Liver (tissue), 9 donors: Measurements from ENCODE around the gene KLF13. TPM values are rescaled to one million over a fixed set of nuclear protein-coding genes. Genes with fewer than 3 reads are reported as not detected.

Experiments used
- DNase-seq: peaks from one replicate; pipeline ENCODE4 v3.0.0-alpha.2; 2017; ENCODE audit warnings: low spot score
- H3K27ac ChIP-seq, 2 donors: one replicate each; pipeline ENCODE4 v1.7.0; 2013; ENCODE audit warnings: inconsistent platforms in 2 of 2, low read length in 2 of 2, control low read depth in 1 of 2, low read depth in 1 of 2, mild to moderate bottlenecking in 1 of 2
- H3K27me3 ChIP-seq, 4 donors: one replicate each; pipeline versions ENCODE4 v1.6.1 to v1.7.0; 2013; ENCODE audit warnings: low read length in 3 of 4, inconsistent platforms in 1 of 4, mild to moderate bottlenecking in 1 of 4, moderate library complexity in 1 of 4; ENCODE audit not compliant: control insufficient read depth in 4 of 4, insufficient read depth in 4 of 4
- H3K36me3 ChIP-seq, 4 donors: one replicate each; pipeline versions ENCODE4 v1.6.1 to v1.7.0; 2013; ENCODE audit warnings: low read length in 3 of 4, mild to moderate bottlenecking in 3 of 4, low read depth in 1 of 4, moderate library complexity in 1 of 4; ENCODE audit not compliant: control insufficient read depth in 4 of 4, insufficient read depth in 3 of 4
- H3K4me1 ChIP-seq, 4 donors: one replicate each; pipeline versions ENCODE4 v1.6.1 to v1.7.0; 2013; ENCODE audit warnings: low read length in 3 of 4, mild to moderate bottlenecking in 3 of 4, moderate library complexity in 1 of 4; ENCODE audit not compliant: control insufficient read depth in 4 of 4, insufficient read depth in 4 of 4
- H3K4me3 ChIP-seq, 3 donors: one replicate each; pipeline versions ENCODE4 v1.6.1 to v1.7.0; 2013; ENCODE audit warnings: low read length in 3 of 3, control low read depth in 1 of 3, low read depth in 1 of 3, mild to moderate bottlenecking in 1 of 3
- H3K9ac ChIP-seq, 2 donors: one replicate each; pipeline ENCODE4 v1.7.0; 2013; ENCODE audit warnings: low read length in 2 of 2, mild to moderate bottlenecking in 2 of 2, moderate library complexity in 2 of 2, control low read depth in 1 of 2, low read depth in 1 of 2
- H3K9me3 ChIP-seq, 4 donors: one replicate each; pipeline versions ENCODE4 v1.6.1 to v1.7.0; 2013; ENCODE audit warnings: low read length in 3 of 4; ENCODE audit not compliant: control insufficient read depth in 4 of 4
- ATF3 ChIP-seq: IDR thresholded peaks from 2 replicates; pipeline ENCODE4 v1.6.1; 2016; ENCODE audit warnings: antibody characterized with exemption
- CTCF ChIP-seq: fragments of 150-350 bp; IDR thresholded peaks from 2 replicates; pipeline ENCODE4 v1.5.1; 2017; ENCODE audit warnings: improper control_type of control experiment, low read depth, low read length; ENCODE audit not compliant: missing input control
- EGR1 ChIP-seq, 2 donors: IDR thresholded peaks; 2 replicates each; pipeline ENCODE4 v1.6.1; 2016 to 2018; ENCODE audit warnings: antibody characterized with exemption in 2 of 2, low read depth in 2 of 2
- FOXA1 ChIP-seq: IDR thresholded peaks from 2 replicates; pipeline ENCODE4 v1.6.1; 2016; ENCODE audit warnings: antibody characterized with exemption
- FOXA2 ChIP-seq: IDR thresholded peaks from 2 replicates; pipeline ENCODE4 v1.6.1; 2016; ENCODE audit warnings: antibody characterized with exemption
- HNF4A ChIP-seq, 2 donors: conservative IDR thresholded peaks; 2 replicates each; pipeline ENCODE4 v1.6.1; 2016; ENCODE audit warnings: antibody characterized with exemption in 2 of 2, mild to moderate bottlenecking in 2 of 2
- HNF4G ChIP-seq: IDR thresholded peaks from 2 replicates; pipeline ENCODE4 v1.6.1; 2016; ENCODE audit warnings: antibody characterized with exemption
- JUND ChIP-seq, 2 donors: IDR thresholded peaks; 2 replicates each; pipeline ENCODE4 v1.6.1; 2016; ENCODE audit warnings: antibody characterized with exemption in 2 of 2
- MAX ChIP-seq: IDR thresholded peaks from 2 replicates; pipeline ENCODE4 v1.6.1; 2016; ENCODE audit warnings: antibody characterized with exemption
- RAD21 ChIP-seq, 2 donors: IDR thresholded peaks; 2 replicates each; pipeline ENCODE4 v1.6.1; 2016; ENCODE audit warnings: antibody characterized with exemption in 2 of 2, mild to moderate bottlenecking in 2 of 2
- REST ChIP-seq: IDR thresholded peaks from 2 replicates; pipeline ENCODE4 v1.6.1; 2016; ENCODE audit warnings: antibody characterized with exemption, mild to moderate bottlenecking
- SP1 ChIP-seq: IDR thresholded peaks from 2 replicates; pipeline ENCODE4 v1.6.1; 2018; ENCODE audit warnings: antibody characterized with exemption, mild to moderate bottlenecking
- TAF1 ChIP-seq: conservative IDR thresholded peaks from 2 replicates; pipeline ENCODE4 v1.6.1; 2016; ENCODE audit warnings: antibody characterized with exemption, mild to moderate bottlenecking
- YY1 ChIP-seq: IDR thresholded peaks from 2 replicates; pipeline ENCODE4 v1.6.1; 2016; ENCODE audit warnings: antibody characterized with exemption, mild to moderate bottlenecking
- ZBTB33 ChIP-seq: IDR thresholded peaks from 2 replicates; pipeline ENCODE4 v1.6.1; 2016; ENCODE audit warnings: antibody characterized with exemption
- WGBS: extraction: QIAGEN DNeasy Blood & Tissue Kit; methylation state at CpG from one replicate; pipeline ENCODE4 v1.1.7; 2013; 5-methylcytosine and 5-hydroxymethylcytosine counted together
- polyA plus RNA-seq, 2 donors: library from polyadenylated mRNA; stranded (reverse) in 1 of 2; unstranded in 1 of 2; fragments of 200-250 nt in 1 of 2; fragments of >200 nt in 1 of 2; fragmentation: Nextera tagmentation in 1 of 2; extraction: Ambion mirVana in 1 of 2; gene quantifications; one replicate each; pipeline versions ENCODE4 v1.2.1 to v1.2.3, GENCODE V29; 2013 to 2015
- total RNA-seq, 2 donors: library from RNA; depleted of rRNA; stranded (reverse); fragments of >200 nt; gene quantifications; one replicate each; pipeline ENCODE4 v1.2.3, GENCODE V29; 2014
- donor health status: healthy.
- donor health status: healthy.
- donor health status: healthy.
- donor health status: healthy.
- donor health status: healthy.

The KLF13 gene
- total and polyA plus RNA-seq, 4 donors: 17.4 to 77.1 (median 57.5) TPM

- Histone ChIP-seq H3K4me1 (peaks cover 14 to 27% (median 22%) of the 10 kb centered on the region in 4 donors), H3K27me3 (no peaks in the 10 kb centered on the region), H3K36me3 (no peaks in the 10 kb centered on the region), H3K27ac (no peak overlapping the region), H3K9ac (no peak overlapping the region), H3K9me3 (no peaks in the 10 kb centered on the region), H3K4me3 (no peak overlapping the region)
- WGBS: 95% methylated on average over 12 of the region's 12 CpGs
- DNase-seq: peak; percentile 49
- TF ChIP-seq MAX (no peak), FOXA2 (no peak), HNF4A (conservative IDR thresholded peaks at IDR 0.05) (no peak), RAD21 (IDR thresholded peaks at IDR 0.05) (no peak), TAF1 (no peak), YY1 (no peak), ATF3 (no peak), JUND (IDR thresholded peaks at IDR 0.05) (no peak), ZBTB33 (no peak)
These were observed 20.7 kb upstream of the KLF13 start for GRCh38 chr15:31305796-31306425.

GRCh38 chr15:31306426-31307269 lies 20.0 kb upstream of the KLF13 start:
- DNase-seq: peak; percentile 34
- H3K27ac ChIP-seq: no peak overlapping the region
- 85% methylated on average over 30 of the region's 30 CpGs for WGBS

More at GRCh38 chr15:31306426-31307269, 20.0 kb upstream of the KLF13 start:
- no peaks in the 10 kb centered on the region for H3K36me3 ChIP-seq
- peaks cover 14 to 27% (median 21%) of the 10 kb centered on the region in 4 donors for H3K4me1 ChIP-seq
- H3K9ac ChIP-seq: no peak overlapping the region
- H3K9me3 ChIP-seq: no peaks in the 10 kb centered on the region
- H3K27me3 ChIP-seq: no peaks in the 10 kb centered on the region
- H3K4me3 ChIP-seq: no peak overlapping the region
- no peak for TF ChIP-seq SP1
- no peak for TF ChIP-seq ZBTB33
- TF ChIP-seq REST: no peak
- no peak for TF ChIP-seq JUND (IDR thresholded peaks at IDR 0.05)
- TF ChIP-seq HNF4G: no peak
- no peak for TF ChIP-seq FOXA1
- TF ChIP-seq CTCF: no peak
- no peak for TF ChIP-seq MAX
- no peak for TF ChIP-seq RAD21 (IDR thresholded peaks at IDR 0.05)
- TF ChIP-seq YY1: no peak
- no peak for TF ChIP-seq FOXA2
- no peak for TF ChIP-seq EGR1 (IDR thresholded peaks at IDR 0.05; ENCODE audit: low read depth in 2 of 2)
- no peak for TF ChIP-seq TAF1
